IMR-90 (cell line): ENCODE measurements around the gene MRPL38. TPM values are rescaled to one million over a fixed set of nuclear protein-coding genes. Genes with fewer than 3 reads are reported as not detected.

ENCODE experiments used
- ATAC-seq: fragments of 200-7000 bp; cut with Tn5 transposase; 2 replicates; pipeline ENCODE4 v1.9.1; 2020; ENCODE audit warnings: low read depth, mild to moderate bottlenecking, moderate library complexity
- BruUV-seq: library from RNA; stranded (reverse); fragments of 400-500 nt; replicated peaks from 2 replicates; lab custom pipeline; 2021; lab: Mats Ljungman, UMichigan
- CTCF ChIA-PET: fragments of 300-600 bp; formaldehyde crosslinking; extraction: SDS; loops from one replicate; lab custom pipeline; 2021; ENCODE audit warnings: antibody characterized with exemption; lab: Yijun Ruan, JAX
- POLR2A ChIA-PET: fragments of 300-600 bp; sonication (Branson Sonifier 250); formaldehyde crosslinking; loops from one replicate; lab custom pipeline; 2022; ENCODE audit warnings: antibody characterized with exemption; ENCODE audit not compliant: unreplicated experiment; lab: Charles Lee
- DNase-seq: peaks from one replicate; pipeline ENCODE4 v3.0.0; 2013
- H2AFZ ChIP-seq: replicated peaks from 2 replicates; pipeline ENCODE3; 2013; ENCODE audit warnings: low read length, mild to moderate bottlenecking; ENCODE audit not compliant: poor library complexity
- H2AK5ac ChIP-seq: 2 replicates; pipeline ENCODE4 v1.6.1; 2013; ENCODE audit warnings: low read depth, low read length, inconsistent platforms
- H2AK9ac ChIP-seq: replicated peaks from 2 replicates; pipeline ENCODE3; 2013; ENCODE audit warnings: mild to moderate bottlenecking, low read depth, low read length, moderate library complexity; ENCODE audit not compliant: poor library complexity
- H2BK120ac ChIP-seq: 2 replicates; pipeline ENCODE4 v1.6.1; 2013; ENCODE audit warnings: low read depth, low read length, inconsistent platforms
- H2BK15ac ChIP-seq: 3 replicates; pipeline ENCODE4 v1.6.1; 2013; ENCODE audit warnings: low read depth, low read length, inconsistent platforms
- H2BK20ac ChIP-seq: 2 replicates; pipeline ENCODE4 v1.6.1; 2013; ENCODE audit warnings: low read depth, mild to moderate bottlenecking, inconsistent platforms, low read length, moderate library complexity
- H2BK5ac ChIP-seq: 2 replicates; pipeline ENCODE4 v1.6.1; 2013; ENCODE audit warnings: mild to moderate bottlenecking, low read depth, low read length, inconsistent platforms; ENCODE audit not compliant: poor library complexity, severe bottlenecking
- H3K14ac ChIP-seq: replicated peaks from 2 replicates; pipeline ENCODE4 v1.6.1; 2013; ENCODE audit warnings: low read depth, low read length, inconsistent platforms
- H3K18ac ChIP-seq: 2 replicates; pipeline ENCODE4 v1.6.1; 2013; ENCODE audit warnings: low read depth, low read length, control low read depth
- H3K23ac ChIP-seq: 2 replicates; pipeline ENCODE4 v1.6.1; 2013; ENCODE audit warnings: low read depth, low read length, inconsistent platforms
- H3K27ac ChIP-seq: 2 replicates; pipeline ENCODE4 v1.5.1; 2013; ENCODE audit warnings: mild to moderate bottlenecking, control low read depth, low read length; ENCODE audit not compliant: insufficient read depth
- H3K27me3 ChIP-seq: 2 replicates; pipeline ENCODE4 v1.6.1; 2013; ENCODE audit warnings: low read length; ENCODE audit not compliant: control insufficient read depth, insufficient read depth
- H3K36me3 ChIP-seq: 2 replicates; pipeline ENCODE4 v1.6.1; 2013; ENCODE audit warnings: low read length, mixed read lengths; ENCODE audit not compliant: control insufficient read depth, insufficient read depth
- H3K4ac ChIP-seq: 2 replicates; pipeline ENCODE4 v1.6.1; 2013; ENCODE audit warnings: low read depth, low read length, inconsistent platforms
- H3K4me1 ChIP-seq: 2 replicates; pipeline ENCODE4 v1.6.1; 2013; ENCODE audit warnings: low read length, mixed read lengths; ENCODE audit not compliant: control insufficient read depth, insufficient read depth
- H3K4me2 ChIP-seq: 2 replicates; pipeline ENCODE4 v1.6.1; 2013; ENCODE audit warnings: low read depth, mild to moderate bottlenecking, control low read depth, low read length, moderate library complexity
- H3K4me3 ChIP-seq: 2 replicates; pipeline ENCODE4 v1.5.1; 2013; ENCODE audit warnings: low read depth, mild to moderate bottlenecking, control low read depth, low read length, moderate library complexity; ENCODE audit not compliant: insufficient read depth
- H3K56ac ChIP-seq: 2 replicates; pipeline ENCODE4 v1.6.1; 2013; ENCODE audit warnings: low read length, inconsistent platforms; ENCODE audit not compliant: insufficient read depth; ENCODE audit errors: extremely low read depth
- H3K79me1 ChIP-seq, 2 experiments: 2 replicates each; pipeline ENCODE4 v1.6.1; 2013; ENCODE audit warnings: low read length in 2 of 2, inconsistent platforms in 1 of 2, low read depth in 1 of 2
- H3K9ac ChIP-seq: 2 replicates; pipeline ENCODE4 v1.6.1; 2013; ENCODE audit warnings: low read depth, low read length, control low read depth
- H3K9me1 ChIP-seq: 2 replicates; pipeline ENCODE4 v1.6.1; 2013; ENCODE audit warnings: low read length, inconsistent platforms; ENCODE audit not compliant: insufficient read depth
- H3K9me3 ChIP-seq: 2 replicates; pipeline ENCODE4 v1.6.1; 2013; ENCODE audit warnings: low read length; ENCODE audit not compliant: control insufficient read depth, insufficient read depth
- H4K20me1 ChIP-seq: 2 replicates; pipeline ENCODE4 v1.6.1; 2013; ENCODE audit warnings: low read length, inconsistent platforms; ENCODE audit not compliant: insufficient read depth
- H4K5ac ChIP-seq: 2 replicates; pipeline ENCODE4 v1.6.1; 2013; ENCODE audit warnings: mild to moderate bottlenecking, low read depth, low read length, control low read depth
- H4K8ac ChIP-seq, 2 experiments: 2 replicates each; pipeline ENCODE4 v1.6.1; 2013; ENCODE audit warnings: low read depth in 2 of 2, low read length in 2 of 2, control low read depth in 1 of 2, inconsistent platforms in 1 of 2
- H4K91ac ChIP-seq: 2 replicates; pipeline ENCODE4 v1.6.1; 2013; ENCODE audit warnings: low read depth, low read length, inconsistent platforms; ENCODE audit not compliant: insufficient read depth
- BHLHE40 ChIP-seq: fragments of 150-350 bp; IDR thresholded peaks from 2 replicates; pipeline ENCODE4 v1.6.1; 2016; ENCODE audit warnings: mild to moderate bottlenecking, low read depth, low read length
- CEBPB ChIP-seq: IDR thresholded peaks from 2 replicates; pipeline ENCODE4 v1.6.1; 2012; ENCODE audit warnings: low read depth, low read length, improper control_type of control experiment
- FOS ChIP-seq: fragments of 150-350 bp; IDR thresholded peaks from 2 replicates; pipeline ENCODE4 v1.6.1; 2016; ENCODE audit warnings: low read depth, low read length
- MAFK ChIP-seq: IDR thresholded peaks from 2 replicates; pipeline ENCODE4 v1.6.1; 2012; ENCODE audit warnings: low read depth, low read length, improper control_type of control experiment
- MAZ ChIP-seq: IDR thresholded peaks from 2 replicates; pipeline ENCODE4 v1.6.1; 2012; ENCODE audit warnings: low read depth, mild to moderate bottlenecking, low read length, improper control_type of control experiment, moderate library complexity, borderline replicate concordance
- RFX5 ChIP-seq: IDR thresholded peaks from 2 replicates; pipeline ENCODE4 v1.8.0; 2012; ENCODE audit warnings: low read depth, mild to moderate bottlenecking, low read length, moderate library complexity
- SMC3 ChIP-seq: fragments of 150-350 bp; IDR thresholded peaks from 2 replicates; pipeline ENCODE4 v1.6.1; 2016; ENCODE audit warnings: low read depth, mild to moderate bottlenecking, antibody characterized with exemption, low read length, moderate library complexity
- WGBS, 2 experiments: methylation state at CpG; one replicate each; pipeline versions ENCODE4 v1.1.5 to v1.1.7; 2013; ENCODE audit warnings: missing lambda C conversion rate in 2 of 2; ENCODE audit not compliant: insufficient read length in 1 of 2; ENCODE audit errors: extremely low coverage in 2 of 2; 5-methylcytosine and 5-hydroxymethylcytosine counted together
- dilution Hi-C: fragments of 300-500 bp; cut with HindIII; formaldehyde crosslinking; loops from one replicate; pipeline ENCODE4 v1.14.3; 2018; ENCODE audit warnings: low sequenced_read_pairs; ENCODE audit not compliant: unreplicated experiment
- in situ Hi-C: fragments of 300-500 bp; cut with MboI; formaldehyde crosslinking; loops from 3 replicates; pipeline ENCODE4 v1.14.3; 2019; ENCODE audit warnings: low sequenced_read_pairs, inconsistent platforms, mixed read lengths
- intact Hi-C: fragments of 100-400 bp; cut with micrococcal nuclease; formaldehyde crosslinking; loops from 2 replicates; pipeline ENCODE4 v1.10.0; 2022
- polyA plus RNA-seq, 3 experiments: library from polyadenylated mRNA; depleted of rRNA; stranded (reverse); fragments of >200 nt; gene quantifications; 2 replicates each; pipeline ENCODE4 v1.2.3, GENCODE V29; 2012; ENCODE audit warnings: low replicate concordance in 1 of 3
- total RNA-seq: library from RNA; depleted of rRNA; stranded (reverse); fragments of >200 nt; gene quantifications from 2 replicates; pipeline ENCODE4 v1.2.3, GENCODE V29; 2012
- TF ChIP-seq, protein P1 (sequence below): fragments of 150-350 bp; IDR thresholded peaks from 2 replicates; pipeline ENCODE4 v1.6.1; 2016; ENCODE audit warnings: low read depth, mild to moderate bottlenecking, low read length, moderate library complexity, borderline replicate concordance

The MRPL38 gene
- total and polyA plus RNA-seq, 2 of the 4 experiments (the other 2 are of a cell fraction): 13.3 to 42.5 TPM

DNA sequence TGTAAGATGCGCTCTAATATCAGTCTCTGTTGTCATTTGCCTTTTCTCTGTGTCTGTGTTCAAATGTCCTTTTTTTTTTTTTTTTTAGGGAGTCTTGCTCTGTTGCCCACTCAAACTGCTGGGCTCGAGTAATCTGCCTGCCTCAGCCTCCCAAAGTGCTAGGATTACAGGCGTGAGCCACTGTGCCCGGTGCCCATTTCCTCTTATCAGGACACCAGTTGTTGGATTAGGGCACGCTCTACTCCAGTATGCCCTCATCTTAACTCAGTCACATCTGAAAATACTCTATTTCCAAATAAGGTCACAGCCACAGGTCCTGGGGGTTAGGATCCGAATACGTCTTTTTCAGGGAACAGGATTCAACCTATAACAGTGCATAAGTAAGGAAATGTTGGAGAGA is 24.4 kb downstream of the MRPL38 start:
- no peak overlapping the region for H3K4me3 ChIP-seq
- peaks cover 2% of the 10 kb centered on the region; the same call in 1 of the 2 replicates for H3K36me3 ChIP-seq

More for the DNA sequence above, 24.4 kb downstream of the MRPL38 start:
- Histone ChIP-seq H2BK20ac (no peak overlapping the region), H3K23ac (no peak overlapping the region), H3K18ac (no peak overlapping the region), H3K27me3 (peaks cover 3% of the 10 kb centered on the region), H3K9me1 (0 out of 2 replicates have a peak, but pooled peaks cover 3% of the 10 kb centered on the region), H3K79me1 (peaks cover 0 to 16% of the 10 kb centered on the region in 2 experiments; a peak in 3 of 4 replicates), H3K9ac (no peak overlapping the region), H2AFZ (no peak overlapping the region), H3K56ac (no peak overlapping the region), H4K20me1 (peaks cover 10% of the 10 kb centered on the region; the same call in 1 of the 2 replicates), H3K4me1 (peaks cover 18% of the 10 kb centered on the region), H3K4ac (no peak overlapping the region), H2BK5ac (no peak overlapping the region), H2BK120ac (no peak overlapping the region), H2AK5ac (no peak overlapping the region), H3K14ac (no peak overlapping the region), H3K4me2 (no peak overlapping the region), H2BK15ac (no peak overlapping the region), H2AK9ac (no peak overlapping the region), H3K27ac (no peak overlapping the region), H4K8ac (no peak overlapping the region), H4K91ac (no peak overlapping the region), H4K5ac (no peak overlapping the region), H3K9me3 (no peaks in the 10 kb centered on the region)
- CTCF ChIA-PET: interaction anchor here (0.6 kb wide), 1 partner anchor 820 kb away, joined by 3 read pairs; no protein-coding TSS in a partner anchor
- no CpG with 5 or more reads among the region's 7 CpGs for WGBS, 2 experiments
- TF ChIP-seq RFX5: no peak
- no peak for TF ChIP-seq MAZ
- TF ChIP-seq CEBPB: no peak
- TF ChIP-seq, protein P1, sequence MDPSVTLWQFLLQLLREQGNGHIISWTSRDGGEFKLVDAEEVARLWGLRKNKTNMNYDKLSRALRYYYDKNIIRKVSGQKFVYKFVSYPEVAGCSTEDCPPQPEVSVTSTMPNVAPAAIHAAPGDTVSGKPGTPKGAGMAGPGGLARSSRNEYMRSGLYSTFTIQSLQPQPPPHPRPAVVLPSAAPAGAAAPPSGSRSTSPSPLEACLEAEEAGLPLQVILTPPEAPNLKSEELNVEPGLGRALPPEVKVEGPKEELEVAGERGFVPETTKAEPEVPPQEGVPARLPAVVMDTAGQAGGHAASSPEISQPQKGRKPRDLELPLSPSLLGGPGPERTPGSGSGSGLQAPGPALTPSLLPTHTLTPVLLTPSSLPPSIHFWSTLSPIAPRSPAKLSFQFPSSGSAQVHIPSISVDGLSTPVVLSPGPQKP: no peak
- TF ChIP-seq SMC3: no peak
- TF ChIP-seq BHLHE40: no peak
- no peak for TF ChIP-seq FOS
- TF ChIP-seq MAFK: no peak
- DNase-seq: no peak
- in situ Hi-C loops: no loop called here
- ATAC-seq: no peak
- dilution Hi-C loops: no loop called here
- intact Hi-C loops: no loop called here
- POLR2A ChIA-PET: no interaction called here
- BruUV-seq: no TSS peak
